Calu3 (cell line): Measurements from ENCODE around the gene TUBGCP6. TPM values are rescaled to one million over a fixed set of nuclear protein-coding genes. Genes with fewer than 3 reads are reported as not detected.

Source experiments
- BruUV-seq: library from RNA; stranded (reverse); fragments of 400-500 nt; replicated peaks from 2 replicates; lab custom pipeline; 2021; lab: Mats Ljungman, UMichigan
- CTCF ChIA-PET: fragments of 300-600 bp; sonication (Branson Sonifier 250); formaldehyde crosslinking; loops from one replicate; lab custom pipeline; 2022; ENCODE audit warnings: antibody characterized with exemption; lab: Charles Lee
- DNase-seq: peaks from one replicate; pipeline ENCODE4 v3.0.0; 2022
- H3K27ac Mint-ChIP-seq: one replicate; pipeline ENCODE4 v1.8.0; 2022; ENCODE audit warnings: mixed read lengths; ENCODE audit not compliant: unreplicated experiment
- H3K27me3 Mint-ChIP-seq: one replicate; pipeline ENCODE4 v1.8.0; 2022; ENCODE audit warnings: mixed read lengths; ENCODE audit not compliant: unreplicated experiment
- H3K36me3 Mint-ChIP-seq: one replicate; pipeline ENCODE4 v1.8.0; 2022; ENCODE audit warnings: mild to moderate bottlenecking, moderate library complexity, mixed read lengths; ENCODE audit not compliant: insufficient read depth, unreplicated experiment
- H3K4me1 Mint-ChIP-seq: one replicate; pipeline ENCODE4 v1.8.0; 2022; ENCODE audit warnings: mild to moderate bottlenecking, low read depth, mixed read lengths; ENCODE audit not compliant: unreplicated experiment
- H3K4me3 Mint-ChIP-seq: one replicate; pipeline ENCODE4 v1.8.0; 2022; ENCODE audit warnings: mild to moderate bottlenecking, low read depth, moderate library complexity, mixed read lengths; ENCODE audit not compliant: unreplicated experiment
- H3K9me3 Mint-ChIP-seq: one replicate; pipeline ENCODE4 v1.8.0; 2022; ENCODE audit warnings: low read depth, mixed read lengths; ENCODE audit not compliant: unreplicated experiment
- intact Hi-C: fragments of 100-400 bp; cut with micrococcal nuclease; formaldehyde crosslinking; loops from one replicate; pipeline ENCODE4 v1.10.0; 2022; ENCODE audit not compliant: unreplicated experiment
- total RNA-seq: library from RNA; stranded (reverse); gene quantifications from 2 replicates; pipeline ENCODE4 v1.2.3, GENCODE V29; 2022
- TF ChIP-seq, protein P1 (sequence below): fragments of 200-600 bp; IDR thresholded peaks from one replicate; pipeline ENCODE4 v1.8.0; 2022; ENCODE audit warnings: antibody characterized with exemption; ENCODE audit not compliant: unreplicated experiment

TUBGCP6 gene
- total RNA-seq, 1 experiment from 2014 or later, result 49.7 TPM

DNA sequence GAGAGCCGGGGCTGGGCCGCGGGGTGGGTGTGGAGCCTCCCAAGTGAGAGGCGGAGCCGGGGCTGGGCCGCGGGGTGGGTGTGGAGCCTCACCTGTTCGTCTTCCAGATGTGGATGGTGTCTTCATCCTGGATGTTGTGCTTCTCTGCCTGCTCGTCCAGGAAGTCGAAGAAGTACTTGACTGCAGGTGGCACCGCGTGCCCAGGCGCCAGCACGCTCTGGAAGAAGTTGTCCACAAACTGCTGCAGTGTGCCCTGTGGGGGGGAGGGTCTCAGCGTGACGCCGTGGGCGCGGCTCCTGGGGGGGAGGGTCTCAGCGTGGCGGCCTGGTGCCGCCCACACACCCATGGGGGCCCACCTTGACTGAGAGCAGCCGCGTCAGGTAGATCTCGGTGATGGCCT is 32.9 kb upstream of the TUBGCP6 start:
- DNase-seq, result no peak
- Mint-ChIP-seq H3K4me1 (peaks cover 10% of the 10 kb centered on the region), H3K27me3 (no peaks in the 10 kb centered on the region), H3K27ac (no peak overlapping the region), H3K36me3 (peaks cover 86% of the 10 kb centered on the region), H3K4me3 (no peak overlapping the region), H3K9me3 (no peaks in the 10 kb centered on the region)
- intact Hi-C loops, result no loop called here
- TF ChIP-seq, protein P1, sequence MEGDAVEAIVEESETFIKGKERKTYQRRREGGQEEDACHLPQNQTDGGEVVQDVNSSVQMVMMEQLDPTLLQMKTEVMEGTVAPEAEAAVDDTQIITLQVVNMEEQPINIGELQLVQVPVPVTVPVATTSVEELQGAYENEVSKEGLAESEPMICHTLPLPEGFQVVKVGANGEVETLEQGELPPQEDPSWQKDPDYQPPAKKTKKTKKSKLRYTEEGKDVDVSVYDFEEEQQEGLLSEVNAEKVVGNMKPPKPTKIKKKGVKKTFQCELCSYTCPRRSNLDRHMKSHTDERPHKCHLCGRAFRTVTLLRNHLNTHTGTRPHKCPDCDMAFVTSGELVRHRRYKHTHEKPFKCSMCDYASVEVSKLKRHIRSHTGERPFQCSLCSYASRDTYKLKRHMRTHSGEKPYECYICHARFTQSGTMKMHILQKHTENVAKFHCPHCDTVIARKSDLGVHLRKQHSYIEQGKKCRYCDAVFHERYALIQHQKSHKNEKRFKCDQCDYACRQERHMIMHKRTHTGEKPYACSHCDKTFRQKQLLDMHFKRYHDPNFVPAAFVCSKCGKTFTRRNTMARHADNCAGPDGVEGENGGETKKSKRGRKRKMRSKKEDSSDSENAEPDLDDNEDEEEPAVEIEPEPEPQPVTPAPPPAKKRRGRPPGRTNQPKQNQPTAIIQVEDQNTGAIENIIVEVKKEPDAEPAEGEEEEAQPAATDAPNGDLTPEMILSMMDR, result no peak
- CTCF ChIA-PET, result no interaction called here
- BruUV-seq, result no TSS peak

DNA sequence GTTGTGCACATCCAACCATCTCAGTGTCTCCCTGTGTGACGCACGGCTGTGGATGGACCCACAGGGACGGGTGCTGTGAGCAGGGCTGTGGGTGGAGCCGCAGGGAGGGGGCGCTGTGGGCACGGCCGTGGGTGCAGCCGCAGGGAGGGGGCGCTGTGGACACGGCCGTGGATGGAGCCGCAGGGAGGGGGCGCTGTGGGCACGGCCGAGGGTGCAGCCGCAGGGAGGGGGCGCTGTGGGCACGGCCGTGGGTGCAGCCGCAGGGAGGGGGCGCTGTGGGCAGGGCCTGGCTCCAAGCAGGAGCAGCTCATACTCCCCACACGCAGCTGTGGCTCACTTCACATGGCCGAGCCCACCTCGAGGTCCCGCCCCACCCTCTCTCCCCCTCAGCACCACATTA is 31.3 kb upstream of the TUBGCP6 start:
- Mint-ChIP-seq H3K4me1 (peaks cover 10% of the 10 kb centered on the region), H3K27ac (no peak overlapping the region), H3K9me3 (no peaks in the 10 kb centered on the region), H3K36me3 (peaks cover 80% of the 10 kb centered on the region), H3K27me3 (no peaks in the 10 kb centered on the region), H3K4me3 (no peak overlapping the region)
- CTCF ChIA-PET, result interaction anchor here (0.5 to 1.4 kb wide), 9 partner anchors 18 to 288 kb away, joined by 3 to 6 read pairs (median 4); no protein-coding TSS in a partner anchor
- intact Hi-C loops, result no loop called here
- TF ChIP-seq, protein P1, result peak; percentile 81
- peak; percentile 52 for DNase-seq
- no TSS peak for BruUV-seq

DNA sequence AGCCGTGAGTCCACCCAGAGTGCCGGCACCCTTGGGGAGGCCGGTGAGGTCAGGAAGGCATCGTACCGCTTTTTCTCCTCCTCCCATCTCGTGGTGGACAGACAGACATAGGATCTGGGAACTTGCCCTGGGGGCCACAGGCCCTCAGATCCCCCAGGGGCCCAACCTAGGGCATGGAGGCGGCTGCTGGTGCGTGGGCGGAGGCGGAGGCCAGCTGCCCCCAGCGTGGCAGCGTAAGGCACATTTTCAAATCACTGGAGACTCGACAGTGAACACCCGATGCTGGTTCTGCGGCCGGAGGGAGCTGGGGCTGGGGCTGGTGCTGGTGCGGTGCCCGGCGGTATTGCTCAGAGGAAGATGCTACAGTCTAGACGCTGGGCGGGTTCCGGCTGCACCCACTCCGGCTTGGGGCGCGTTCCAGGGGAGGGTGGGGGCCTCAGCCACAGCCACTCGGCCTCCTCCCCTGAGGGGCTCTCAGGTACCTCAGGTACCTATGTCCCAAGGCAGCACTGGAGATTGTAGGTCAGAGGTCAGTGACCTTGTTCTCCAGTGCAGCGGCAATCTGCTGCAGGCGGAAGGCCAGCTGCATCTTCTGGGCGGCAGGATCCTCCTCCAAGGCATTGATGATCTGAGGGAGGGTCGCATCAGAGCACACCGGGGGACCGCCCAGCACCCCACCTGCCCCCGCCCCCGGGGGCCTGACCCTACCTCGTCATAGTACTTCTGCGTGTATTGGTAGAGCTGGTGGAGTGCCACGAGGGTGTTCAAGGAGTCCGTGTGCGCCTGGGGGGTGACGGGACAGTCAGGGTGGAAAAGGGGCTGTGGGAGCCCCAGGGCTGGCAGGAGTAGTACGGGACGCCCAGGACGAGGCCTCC is 30.6 kb upstream of the TUBGCP6 start:
- peaks cover 79% of the 10 kb centered on the region for H3K36me3 Mint-ChIP-seq
- DNase-seq, result no peak
- TSS peak; percentile 79 for BruUV-seq

DNA sequence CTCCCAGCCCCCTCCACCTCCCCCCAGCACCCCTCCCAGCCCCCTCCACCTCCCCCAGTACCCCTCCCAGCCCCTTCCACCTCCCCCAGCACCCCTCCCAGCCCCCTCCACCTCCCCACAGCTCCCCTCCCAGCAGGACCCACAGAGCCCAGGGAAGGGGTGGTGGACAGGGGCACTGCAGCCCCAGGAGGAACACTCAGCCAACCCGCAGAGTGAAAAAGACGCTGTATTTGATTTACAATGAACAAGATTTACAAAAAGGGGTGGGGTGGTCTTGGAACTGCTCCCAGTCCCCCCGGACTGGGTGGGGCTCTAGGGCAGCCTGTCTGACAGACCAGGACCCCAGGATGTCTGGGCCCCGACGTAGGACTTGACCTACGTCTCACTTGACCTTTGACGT is 29.9 kb upstream of the TUBGCP6 start:
- intact Hi-C loops, result loop anchor here (5.0 kb wide), 1 partner anchor 53 kb away; the partner anchor contains the start of gene DENND6B
- peaks cover 84% of the 10 kb centered on the region for H3K36me3 Mint-ChIP-seq
- H3K27me3 Mint-ChIP-seq, result no peaks in the 10 kb centered on the region
- peaks cover 10% of the 10 kb centered on the region for H3K4me1 Mint-ChIP-seq
- BruUV-seq, result no TSS peak
- DNase-seq, result no peak
- TF ChIP-seq, protein P1, result no peak
- H3K27ac Mint-ChIP-seq, result no peak overlapping the region
- CTCF ChIA-PET, result no interaction called here
- H3K9me3 Mint-ChIP-seq, result no peaks in the 10 kb centered on the region
- no peak overlapping the region for H3K4me3 Mint-ChIP-seq

More for the DNA sequence above, 30.6 kb upstream of the TUBGCP6 start:
- Mint-ChIP-seq H3K27ac (no peak overlapping the region), H3K9me3 (no peaks in the 10 kb centered on the region), H3K4me1 (peaks cover 10% of the 10 kb centered on the region), H3K27me3 (no peaks in the 10 kb centered on the region), H3K4me3 (no peak overlapping the region)
- CTCF ChIA-PET, result interaction anchor here (0.6 to 1.4 kb wide), 2 partner anchors 18 to 288 kb away, joined by 3 to 5 read pairs; no protein-coding TSS in a partner anchor
- TF ChIP-seq, protein P1, result no peak
- intact Hi-C loops, result no loop called here
